ENCODE results near the gene ATP6V0E1. TPM values are rescaled to one million over a fixed set of nuclear protein-coding genes. Genes with fewer than 3 reads are reported as not detected.

ATP6V0E1 gene
- total RNA-seq, 1 donor from 2014 or later = 261 TPM

DNA sequence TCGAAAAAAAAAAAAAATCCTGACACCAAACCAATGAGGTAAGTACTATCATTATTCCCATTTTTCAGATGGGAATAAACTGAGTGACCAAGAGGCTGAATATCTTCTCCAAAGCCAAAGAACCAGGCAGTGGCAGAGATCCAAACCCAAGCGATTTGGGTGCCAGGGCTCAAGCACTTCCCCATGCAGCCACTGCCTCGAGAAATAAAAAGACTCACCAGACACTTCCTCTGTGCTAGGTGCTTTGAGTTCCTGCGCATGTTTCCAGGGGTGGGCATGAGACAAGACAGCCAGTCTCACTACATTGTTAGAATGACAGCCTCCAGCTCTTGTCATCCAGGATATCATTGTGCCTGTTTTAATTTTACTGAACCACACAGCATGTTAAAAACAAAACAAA lies 26.6 kb upstream of the ATP6V0E1 start:
- Mint-ChIP-seq H3K9me3 (ENCODE audit: unreplicated experiment) (no peaks in the 10 kb centered on the region), H3K4me1 (ENCODE audit: unreplicated experiment) (peaks cover 47% of the 10 kb centered on the region), H3K27me3 (ENCODE audit: unreplicated experiment) (no peaks in the 10 kb centered on the region), H3K36me3 (ENCODE audit: unreplicated experiment) (peaks cover 5% of the 10 kb centered on the region), H3K4me3 (ENCODE audit: unreplicated experiment) (no peak overlapping the region), H3K27ac (ENCODE audit: unreplicated experiment) (no peak overlapping the region)
- DNase-seq (ENCODE audit: extremely low spot score, unreplicated experiment) = no peak
- TF ChIP-seq, protein P1, sequence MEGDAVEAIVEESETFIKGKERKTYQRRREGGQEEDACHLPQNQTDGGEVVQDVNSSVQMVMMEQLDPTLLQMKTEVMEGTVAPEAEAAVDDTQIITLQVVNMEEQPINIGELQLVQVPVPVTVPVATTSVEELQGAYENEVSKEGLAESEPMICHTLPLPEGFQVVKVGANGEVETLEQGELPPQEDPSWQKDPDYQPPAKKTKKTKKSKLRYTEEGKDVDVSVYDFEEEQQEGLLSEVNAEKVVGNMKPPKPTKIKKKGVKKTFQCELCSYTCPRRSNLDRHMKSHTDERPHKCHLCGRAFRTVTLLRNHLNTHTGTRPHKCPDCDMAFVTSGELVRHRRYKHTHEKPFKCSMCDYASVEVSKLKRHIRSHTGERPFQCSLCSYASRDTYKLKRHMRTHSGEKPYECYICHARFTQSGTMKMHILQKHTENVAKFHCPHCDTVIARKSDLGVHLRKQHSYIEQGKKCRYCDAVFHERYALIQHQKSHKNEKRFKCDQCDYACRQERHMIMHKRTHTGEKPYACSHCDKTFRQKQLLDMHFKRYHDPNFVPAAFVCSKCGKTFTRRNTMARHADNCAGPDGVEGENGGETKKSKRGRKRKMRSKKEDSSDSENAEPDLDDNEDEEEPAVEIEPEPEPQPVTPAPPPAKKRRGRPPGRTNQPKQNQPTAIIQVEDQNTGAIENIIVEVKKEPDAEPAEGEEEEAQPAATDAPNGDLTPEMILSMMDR (IDR thresholded peaks at IDR 0.05) = no peak

DNA sequence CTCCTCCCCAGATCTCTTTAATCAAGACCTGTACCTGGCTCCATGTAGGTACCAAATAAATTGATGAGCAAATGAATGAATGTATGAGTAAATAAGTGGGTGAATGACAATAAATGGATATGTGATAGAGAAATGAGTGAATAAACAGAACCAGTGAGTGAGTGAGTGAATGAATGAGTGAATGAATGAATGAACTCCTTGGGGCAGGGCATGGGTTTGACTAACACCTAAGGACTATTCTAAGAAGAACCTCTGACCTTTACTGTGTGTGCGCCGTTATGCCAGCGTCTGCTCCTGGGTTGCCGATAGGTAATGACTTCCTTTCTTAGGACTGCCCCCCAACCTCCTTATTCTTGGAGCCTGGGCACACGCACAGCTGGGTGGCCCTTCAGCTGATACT lies 26.1 kb upstream of the ATP6V0E1 start:
- no peak for DNase-seq (ENCODE audit: extremely low spot score, unreplicated experiment)
- no peak overlapping the region for H3K27ac Mint-ChIP-seq (ENCODE audit: unreplicated experiment)
- no peaks in the 10 kb centered on the region for H3K27me3 Mint-ChIP-seq (ENCODE audit: unreplicated experiment)
- H3K4me3 Mint-ChIP-seq (ENCODE audit: unreplicated experiment) = peak overlapping the region; percentile 23
- TF ChIP-seq, protein P1 (IDR thresholded peaks at IDR 0.05) = no peak
- peaks cover 43% of the 10 kb centered on the region for H3K4me1 Mint-ChIP-seq (ENCODE audit: unreplicated experiment)
- H3K9me3 Mint-ChIP-seq (ENCODE audit: unreplicated experiment) = no peaks in the 10 kb centered on the region
- H3K36me3 Mint-ChIP-seq (ENCODE audit: unreplicated experiment) = peaks cover 7% of the 10 kb centered on the region

DNA sequence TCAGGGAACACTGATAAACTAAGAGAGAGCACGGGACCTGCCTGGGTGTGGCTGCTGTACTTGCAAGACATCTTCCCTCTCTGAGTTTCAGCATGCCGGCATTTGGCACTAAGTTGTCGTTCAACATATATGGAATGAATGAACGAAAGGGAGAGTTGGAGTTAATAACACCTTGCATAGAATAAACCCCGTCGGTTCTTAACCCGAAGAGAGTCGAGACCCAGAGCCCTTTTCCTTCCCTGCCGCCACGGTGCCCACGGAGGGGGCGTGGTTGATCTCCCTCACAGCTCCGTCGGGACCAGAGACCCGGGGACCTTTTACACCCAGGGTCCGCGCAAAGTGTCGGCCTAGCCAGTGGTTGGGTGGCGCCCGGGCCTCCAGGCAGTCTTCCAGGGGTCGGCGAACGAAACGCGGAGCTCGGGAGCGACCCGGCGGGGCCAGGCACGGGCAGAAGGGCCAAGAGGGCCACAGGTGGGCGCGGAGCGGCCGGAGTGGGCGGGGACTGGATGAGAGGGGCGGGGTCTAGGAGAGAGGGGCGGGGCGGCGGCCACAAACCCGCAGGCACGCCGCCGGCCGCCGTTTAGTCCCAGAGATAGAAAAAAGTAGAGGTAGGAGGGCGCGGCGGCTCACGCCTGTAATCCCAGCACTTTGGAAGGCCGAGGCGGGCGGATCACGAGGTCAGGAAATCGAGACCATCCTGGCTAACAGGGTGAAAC lies 25.1 kb upstream of the ATP6V0E1 start:
- Mint-ChIP-seq H3K4me1 (ENCODE audit: unreplicated experiment) (peaks cover 38% of the 10 kb centered on the region), H3K27ac (ENCODE audit: unreplicated experiment) (peak overlapping the region; percentile 98)

DNA sequence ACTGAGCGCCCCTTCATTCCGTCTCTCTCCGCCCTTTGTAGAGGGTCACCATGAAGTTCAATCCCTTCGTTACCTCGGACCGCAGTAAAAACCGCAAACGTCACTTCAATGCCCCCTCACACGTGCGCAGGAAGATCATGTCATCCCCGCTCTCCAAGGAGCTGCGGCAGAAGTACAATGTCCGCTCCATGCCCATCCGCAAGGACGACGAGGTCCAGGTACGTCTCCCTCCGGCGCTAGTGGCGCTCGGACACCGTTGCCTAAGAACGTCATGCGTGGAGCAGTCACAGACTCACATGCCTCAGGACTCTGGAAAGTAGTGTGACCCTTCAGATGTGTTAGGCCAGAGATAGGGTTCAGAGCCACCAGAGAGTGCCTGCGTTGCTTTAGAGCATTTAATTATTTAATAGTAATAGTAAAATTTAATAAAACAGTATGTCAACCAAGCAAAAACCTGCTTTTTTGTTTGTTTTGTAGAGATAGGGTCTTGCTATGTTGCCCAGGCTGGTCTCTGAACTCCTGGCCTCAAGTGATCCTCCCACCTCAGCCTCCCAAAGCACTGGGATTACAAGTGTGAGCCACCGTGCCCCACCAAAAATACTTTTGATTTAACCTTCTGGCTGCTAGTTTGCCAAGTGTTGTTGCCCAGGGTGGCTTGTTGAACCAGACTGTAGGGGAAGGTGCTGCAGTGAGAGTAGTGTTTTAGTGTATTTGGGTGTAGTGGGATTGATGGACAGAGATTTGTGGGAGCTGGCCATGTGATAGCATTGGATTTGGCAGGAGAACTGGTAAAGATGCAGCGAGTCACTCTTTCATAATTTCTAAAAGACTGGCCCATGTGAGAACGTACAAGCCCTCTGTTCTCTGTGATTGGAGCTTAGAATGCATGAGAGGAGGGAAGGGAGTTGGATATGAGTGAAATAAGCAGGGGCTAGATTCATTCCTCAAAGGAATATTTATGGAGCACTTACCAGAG lies 23.5 kb upstream of the ATP6V0E1 start:
- H3K4me1 Mint-ChIP-seq (ENCODE audit: unreplicated experiment) = peaks cover 26% of the 10 kb centered on the region
- no peaks in the 10 kb centered on the region for H3K27me3 Mint-ChIP-seq (ENCODE audit: unreplicated experiment)
- H3K4me3 Mint-ChIP-seq (ENCODE audit: unreplicated experiment) = peak overlapping the region; percentile 89
- TF ChIP-seq, protein P1 (IDR thresholded peaks at IDR 0.05) = no peak
- H3K27ac Mint-ChIP-seq (ENCODE audit: unreplicated experiment) = peak overlapping the region; percentile 98
- DNase-seq (ENCODE audit: extremely low spot score, unreplicated experiment) = no peak
- no peaks in the 10 kb centered on the region for H3K9me3 Mint-ChIP-seq (ENCODE audit: unreplicated experiment)
- peaks cover 14% of the 10 kb centered on the region for H3K36me3 Mint-ChIP-seq (ENCODE audit: unreplicated experiment)

More for the DNA sequence above, 25.1 kb upstream of the ATP6V0E1 start:
- H3K36me3 Mint-ChIP-seq (ENCODE audit: unreplicated experiment) = peaks cover 9% of the 10 kb centered on the region
- no peaks in the 10 kb centered on the region for H3K27me3 Mint-ChIP-seq (ENCODE audit: unreplicated experiment)
- H3K9me3 Mint-ChIP-seq (ENCODE audit: unreplicated experiment) = no peaks in the 10 kb centered on the region
- peak overlapping the region; percentile 89 for H3K4me3 Mint-ChIP-seq (ENCODE audit: unreplicated experiment)
- TF ChIP-seq, protein P1 (IDR thresholded peaks at IDR 0.05) = no peak
- peak; percentile 89 for DNase-seq (ENCODE audit: extremely low spot score, unreplicated experiment)

DNA sequence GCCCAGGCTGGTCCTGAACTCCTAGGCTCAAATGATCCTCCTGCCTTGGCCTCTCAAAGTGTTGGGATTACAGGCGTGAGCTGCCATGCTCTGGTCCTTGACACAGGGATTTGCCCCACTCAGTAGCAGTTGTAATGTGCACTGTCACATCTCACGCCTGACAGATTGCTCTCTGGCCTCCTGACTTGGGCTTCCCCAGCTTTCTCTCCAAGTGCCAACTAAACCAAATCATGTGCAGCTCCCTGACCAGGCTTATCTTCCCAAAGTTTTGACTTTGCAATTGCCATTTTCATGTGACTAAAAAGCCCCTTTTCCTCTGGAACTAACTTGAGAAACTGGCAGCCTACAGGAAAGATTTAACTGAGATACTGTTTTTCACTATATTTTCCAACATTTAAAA lies 13.7 kb upstream of the ATP6V0E1 start:
- H3K27ac Mint-ChIP-seq (ENCODE audit: unreplicated experiment) = no peak overlapping the region
- peaks cover 19% of the 10 kb centered on the region for H3K36me3 Mint-ChIP-seq (ENCODE audit: unreplicated experiment)
- H3K27me3 Mint-ChIP-seq (ENCODE audit: unreplicated experiment) = no peaks in the 10 kb centered on the region
- no peaks in the 10 kb centered on the region for H3K9me3 Mint-ChIP-seq (ENCODE audit: unreplicated experiment)
- no peak overlapping the region for H3K4me3 Mint-ChIP-seq (ENCODE audit: unreplicated experiment)
- no peak for DNase-seq (ENCODE audit: extremely low spot score, unreplicated experiment)
- TF ChIP-seq, protein P1 (IDR thresholded peaks at IDR 0.05) = no peak
- H3K4me1 Mint-ChIP-seq (ENCODE audit: unreplicated experiment) = no peaks in the 10 kb centered on the region
